CD14-positive monocyte (primary cell): ENCODE measurements around the gene CSNK1G3. TPM values are rescaled to one million over a fixed set of nuclear protein-coding genes. Genes with fewer than 3 reads are reported as not detected.

Experiments
- DNase-seq, 3 donors: peaks; one replicate each; pipeline ENCODE4 v3.0.0-alpha.2; 2011 to 2022
- H2AFZ ChIP-seq: 2 replicates; pipeline ENCODE4 v1.6.0; 2012; ENCODE audit warnings: mild to moderate bottlenecking, low read depth, low read length, inconsistent platforms; ENCODE audit not compliant: insufficient read depth, poor library complexity, severe bottlenecking
- H3K27ac ChIP-seq, 2 donors: 1 replicate in 1 of 2; 2 replicates in 1 of 2; pipeline ENCODE4 v1.5.1; 2012 to 2013; ENCODE audit warnings: low read length in 2 of 2, control low read depth in 1 of 2, inconsistent platforms in 1 of 2, low read depth in 1 of 2, mild to moderate bottlenecking in 1 of 2
- H3K27me3 ChIP-seq, 2 donors: one replicate each; pipeline versions ENCODE4 v1.6.0 to v1.6.1; 2011 to 2013; ENCODE audit warnings: low read length in 2 of 2; ENCODE audit not compliant: control insufficient read depth in 2 of 2, insufficient read depth in 2 of 2
- H3K36me3 ChIP-seq, 2 donors: replicated peaks in 1 of 2; 1 replicate in 1 of 2; 2 replicates in 1 of 2; pipeline versions ENCODE4 v1.5.1 to v1.6.1; 2012 to 2013; ENCODE audit warnings: low read length in 2 of 2, control low read depth in 1 of 2, inconsistent platforms in 1 of 2, mild to moderate bottlenecking in 1 of 2; ENCODE audit not compliant: insufficient read depth in 2 of 2, control insufficient read depth in 1 of 2
- H3K4me1 ChIP-seq, 2 donors: 1 replicate in 1 of 2; 2 replicates in 1 of 2; pipeline versions ENCODE4 v1.5.1 to v1.6.1; 2012 to 2013; ENCODE audit warnings: low read length in 2 of 2, control low read depth in 1 of 2, inconsistent platforms in 1 of 2, mild to moderate bottlenecking in 1 of 2, moderate library complexity in 1 of 2; ENCODE audit not compliant: insufficient read depth in 2 of 2, control insufficient read depth in 1 of 2
- H3K4me2 ChIP-seq: replicated peaks from 2 replicates; pipeline ENCODE3; 2012; ENCODE audit warnings: low read length, moderate library complexity, mild to moderate bottlenecking; ENCODE audit not compliant: poor library complexity, severe bottlenecking; ENCODE audit errors: extremely low read depth
- H3K4me3 ChIP-seq, 3 experiments: fragments of 200-600 bp in 1 of 3; sonication (generic) in 1 of 3; replicated peaks in 1 of 3; 1 replicate in 2 of 3; 2 replicates in 1 of 3; pipeline ENCODE4 v1.5.1; 2011 to 2013; ENCODE audit warnings: low read length in 3 of 3, mild to moderate bottlenecking in 3 of 3, control low read depth in 2 of 3, low read depth in 2 of 3, inconsistent platforms in 1 of 3, moderate library complexity in 1 of 3
- H3K79me2 ChIP-seq: 2 replicates; pipeline ENCODE4 v1.6.0; 2012; ENCODE audit warnings: mild to moderate bottlenecking, control low read depth, inconsistent platforms, low read length, moderate library complexity; ENCODE audit not compliant: insufficient read depth
- H3K9ac ChIP-seq: 2 replicates; pipeline ENCODE4 v1.6.0; 2017; ENCODE audit warnings: low read length, mild to moderate bottlenecking; ENCODE audit not compliant: insufficient read depth, poor library complexity, severe bottlenecking
- H3K9me3 ChIP-seq, 2 donors: replicated peaks in 1 of 2; 1 replicate in 1 of 2; 2 replicates in 1 of 2; pipeline versions ENCODE4 v1.5.1 to v1.6.1; 2012 to 2013; ENCODE audit warnings: low read length in 2 of 2, control low read depth in 1 of 2; ENCODE audit not compliant: control insufficient read depth in 1 of 2, insufficient read depth in 1 of 2
- H4K20me1 ChIP-seq: 2 replicates; pipeline ENCODE4 v1.6.0; 2012; ENCODE audit warnings: mild to moderate bottlenecking, low read length, control low read depth, moderate library complexity; ENCODE audit not compliant: insufficient read depth
- H3K27ac Mint-ChIP-seq, 7 donors: one replicate each; pipeline ENCODE4 v1.8.0; 2020; ENCODE audit warnings: mild to moderate bottlenecking in 7 of 7, mixed read lengths in 7 of 7, moderate library complexity in 6 of 7, inconsistent platforms in 2 of 7
- H3K27me3 Mint-ChIP-seq, 3 donors: one replicate each; pipeline ENCODE4 v1.8.0; 2021 to 2022; ENCODE audit warnings: low read depth in 3 of 3, mild to moderate bottlenecking in 3 of 3, mixed read lengths in 3 of 3, moderate library complexity in 3 of 3, inconsistent platforms in 1 of 3
- H3K36me3 Mint-ChIP-seq, 2 donors: one replicate each; pipeline ENCODE4 v1.8.0; 2020; ENCODE audit warnings: mixed read lengths in 2 of 2, inconsistent platforms in 1 of 2, mild to moderate bottlenecking in 1 of 2
- H3K4me1 Mint-ChIP-seq: one replicate; pipeline ENCODE4 v1.8.0; 2020; ENCODE audit warnings: mild to moderate bottlenecking, mixed read lengths
- H3K4me3 Mint-ChIP-seq, 2 donors: one replicate each; pipeline ENCODE4 v1.8.0; 2020; ENCODE audit warnings: mild to moderate bottlenecking in 2 of 2, mixed read lengths in 2 of 2, moderate library complexity in 1 of 2
- H3K9me3 Mint-ChIP-seq, 7 donors: one replicate each; pipeline ENCODE4 v1.8.0; 2020 to 2022; ENCODE audit warnings: mixed read lengths in 7 of 7, mild to moderate bottlenecking in 6 of 7, moderate library complexity in 6 of 7, inconsistent platforms in 2 of 7
- WGBS: methylation state at CpG from one replicate; pipeline ENCODE4 v1.1.5; 2013; ENCODE audit warnings: missing lambda C conversion rate; ENCODE audit not compliant: insufficient coverage; 5-methylcytosine and 5-hydroxymethylcytosine counted together
- intact Hi-C, 2 donors: fragments of 100-400 bp; cut with micrococcal nuclease; formaldehyde crosslinking; loops; one replicate each; pipeline versions ENCODE4 v1.15.0 to v1.15.1; 2023
- polyA plus RNA-seq, 3 donors: library from polyadenylated mRNA; depleted of rRNA in 1 of 3; unstranded in 2 of 3; stranded (reverse) in 1 of 3; fragments of 300-500 nt in 2 of 3; fragments of >200 nt in 1 of 3; fragmentation: Illumina TruSeq in 2 of 3; gene quantifications; 1 replicate in 2 of 3; 2 replicates in 1 of 3; pipeline ENCODE4 v1.2.3, GENCODE V29; 2012 to 2021
- TF ChIP-seq, protein P1 (sequence below): fragments of 200-600 bp; IDR thresholded peaks from one replicate; pipeline ENCODE4 v1.8.0; 2022; ENCODE audit warnings: antibody characterized with exemption, mild to moderate bottlenecking

CSNK1G3 gene
- polyA plus RNA-seq, 3 donors: 10.8 to 22.3 (median 17.1) TPM

DNA sequence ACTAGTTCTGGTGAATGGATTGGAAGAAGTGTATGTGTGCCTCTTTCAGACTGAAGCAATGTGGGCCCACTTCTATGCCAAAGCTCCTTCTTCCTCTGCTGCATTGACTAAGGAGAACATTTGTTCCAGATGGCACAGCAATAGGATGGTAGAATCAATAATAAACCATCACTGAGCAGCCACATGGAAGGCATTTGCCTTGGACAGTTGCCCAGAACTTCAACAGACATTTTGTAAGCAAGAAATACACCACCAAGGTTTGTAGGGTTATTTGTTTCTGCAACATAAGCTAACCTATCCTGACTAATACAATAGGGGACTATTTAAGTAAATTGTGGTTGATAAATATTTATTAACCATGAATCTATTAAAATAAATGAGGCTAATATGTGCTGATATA is 37.7 kb upstream of the CSNK1G3 start:
- TF ChIP-seq, protein P1, sequence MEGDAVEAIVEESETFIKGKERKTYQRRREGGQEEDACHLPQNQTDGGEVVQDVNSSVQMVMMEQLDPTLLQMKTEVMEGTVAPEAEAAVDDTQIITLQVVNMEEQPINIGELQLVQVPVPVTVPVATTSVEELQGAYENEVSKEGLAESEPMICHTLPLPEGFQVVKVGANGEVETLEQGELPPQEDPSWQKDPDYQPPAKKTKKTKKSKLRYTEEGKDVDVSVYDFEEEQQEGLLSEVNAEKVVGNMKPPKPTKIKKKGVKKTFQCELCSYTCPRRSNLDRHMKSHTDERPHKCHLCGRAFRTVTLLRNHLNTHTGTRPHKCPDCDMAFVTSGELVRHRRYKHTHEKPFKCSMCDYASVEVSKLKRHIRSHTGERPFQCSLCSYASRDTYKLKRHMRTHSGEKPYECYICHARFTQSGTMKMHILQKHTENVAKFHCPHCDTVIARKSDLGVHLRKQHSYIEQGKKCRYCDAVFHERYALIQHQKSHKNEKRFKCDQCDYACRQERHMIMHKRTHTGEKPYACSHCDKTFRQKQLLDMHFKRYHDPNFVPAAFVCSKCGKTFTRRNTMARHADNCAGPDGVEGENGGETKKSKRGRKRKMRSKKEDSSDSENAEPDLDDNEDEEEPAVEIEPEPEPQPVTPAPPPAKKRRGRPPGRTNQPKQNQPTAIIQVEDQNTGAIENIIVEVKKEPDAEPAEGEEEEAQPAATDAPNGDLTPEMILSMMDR: no peak
- peaks cover 5 to 11% (median 7%) of the 10 kb centered on the region in 7 donors for H3K9me3 Mint-ChIP-seq

DNA sequence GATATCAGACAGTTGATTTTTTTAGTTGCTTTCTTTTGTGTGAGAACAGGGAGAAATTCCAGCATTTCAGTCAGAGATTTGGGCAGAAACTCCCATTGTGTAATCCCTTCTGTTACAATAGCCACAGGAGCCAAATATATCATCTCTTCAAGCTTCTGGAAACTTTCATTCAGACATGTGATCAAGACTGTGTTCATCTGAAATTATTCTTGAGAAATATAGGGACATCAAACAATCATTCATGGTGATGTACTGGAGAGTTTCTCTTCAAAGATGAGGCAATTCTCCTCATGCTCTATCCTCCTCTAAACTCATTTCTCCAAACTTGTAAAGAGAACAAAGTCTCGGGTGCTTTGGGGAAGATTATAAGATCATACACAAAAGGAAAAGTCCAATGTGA is 35.2 kb upstream of the CSNK1G3 start:
- Histone ChIP-seq H3K27me3 (no peaks in the 10 kb centered on the region), H3K27ac (no peak overlapping the region), H3K36me3 (no peaks in the 10 kb centered on the region), H3K4me2 (no peak overlapping the region), H2AFZ (no peak overlapping the region), H3K9me3 (no peaks in the 10 kb centered on the region), H3K4me3 (no peak overlapping the region), H3K4me1 (no peaks in the 10 kb centered on the region), H4K20me1 (no peaks in the 10 kb centered on the region), H3K9ac (no peak overlapping the region), H3K79me2 (no peaks in the 10 kb centered on the region)
- H3K4me3 Mint-ChIP-seq: no peak overlapping the region
- peaks cover 0 to 10% (median 2%) of the 10 kb centered on the region in 3 donors for H3K27me3 Mint-ChIP-seq
- no CpG with 5 or more reads among the region's 1 CpG for WGBS
- no peak overlapping the region for H3K27ac Mint-ChIP-seq
- no peak for DNase-seq
- TF ChIP-seq, protein P1: no peak
- peaks cover 0 to 3% (median 1%) of the 10 kb centered on the region in 7 donors for H3K9me3 Mint-ChIP-seq
- intact Hi-C loops: no loop called here
- H3K4me1 Mint-ChIP-seq: no peaks in the 10 kb centered on the region
- no peaks in the 10 kb centered on the region for H3K36me3 Mint-ChIP-seq

More for the DNA sequence above, 37.7 kb upstream of the CSNK1G3 start:
- DNase-seq: no peak
- Histone ChIP-seq H3K79me2 (no peaks in the 10 kb centered on the region), H3K4me2 (no peak overlapping the region), H3K9me3 (peaks cover 4 to 5% of the 10 kb centered on the region in 2 donors), H3K4me1 (no peaks in the 10 kb centered on the region), H3K4me3 (no peak overlapping the region), H2AFZ (no peak overlapping the region), H3K36me3 (no peaks in the 10 kb centered on the region), H4K20me1 (no peaks in the 10 kb centered on the region), H3K27me3 (no peaks in the 10 kb centered on the region), H3K9ac (no peak overlapping the region), H3K27ac (no peak overlapping the region)
- Mint-ChIP-seq H3K27ac (no peak overlapping the region), H3K4me1 (no peaks in the 10 kb centered on the region), H3K27me3 (peaks cover 0 to 7% (median 2%) of the 10 kb centered on the region in 3 donors), H3K4me3 (no peak overlapping the region), H3K36me3 (no peaks in the 10 kb centered on the region)
- intact Hi-C loops: no loop called here
